Jurkat, Clone E6-1 (cell line): Measurements from ENCODE around the gene PFKFB4.
A peak's percentile ranks its signal among the peaks of the same experiment; 100 is the strongest.
"Not testable (repeated sequence)": the region's sequence is repeated elsewhere in the genome, so short reads cannot be mapped to it uniquely, and the experiment has no call there.

Source experiments
- DNase-seq: peaks from one replicate; pipeline ENCODE4 v3.0.0-alpha.2; 2011; ENCODE audit warnings: low read depth, low spot score
- H3K4me3 ChIP-seq: 2 replicates; pipeline ENCODE4 v1.5.1; 2011; ENCODE audit warnings: mild to moderate bottlenecking, low read length, control low read depth, moderate library complexity

PFKFB4 gene

GRCh38 chr3:48563382-48563918, 6.8 kb upstream of the PFKFB4 start, which contains the start of gene UCN2:
TSS of gene UCN2 (minus strand) at chr3:48563781. CDS start at chr3:48563124, 657 bp downstream.
- no peak for DNase-seq
- no peak within 1 kb of the TSS for H3K4me3 ChIP-seq

GRCh38 chr3:48562367-48563095, 5.9 kb upstream of the PFKFB4 start:
- DNase-seq, result no peak
- H3K4me3 ChIP-seq, result no peak overlapping the region

- H3K4me3 ChIP-seq, result no peak overlapping the region
- no peak for DNase-seq
These were observed 4.6 kb upstream of the PFKFB4 start for GRCh38 chr3:48561045-48561736.

- DNase-seq, result no peak
- H3K4me3 ChIP-seq, result no peak overlapping the region
These were observed 4.0 kb upstream of the PFKFB4 start for GRCh38 chr3:48560648-48561018.

DNA sequence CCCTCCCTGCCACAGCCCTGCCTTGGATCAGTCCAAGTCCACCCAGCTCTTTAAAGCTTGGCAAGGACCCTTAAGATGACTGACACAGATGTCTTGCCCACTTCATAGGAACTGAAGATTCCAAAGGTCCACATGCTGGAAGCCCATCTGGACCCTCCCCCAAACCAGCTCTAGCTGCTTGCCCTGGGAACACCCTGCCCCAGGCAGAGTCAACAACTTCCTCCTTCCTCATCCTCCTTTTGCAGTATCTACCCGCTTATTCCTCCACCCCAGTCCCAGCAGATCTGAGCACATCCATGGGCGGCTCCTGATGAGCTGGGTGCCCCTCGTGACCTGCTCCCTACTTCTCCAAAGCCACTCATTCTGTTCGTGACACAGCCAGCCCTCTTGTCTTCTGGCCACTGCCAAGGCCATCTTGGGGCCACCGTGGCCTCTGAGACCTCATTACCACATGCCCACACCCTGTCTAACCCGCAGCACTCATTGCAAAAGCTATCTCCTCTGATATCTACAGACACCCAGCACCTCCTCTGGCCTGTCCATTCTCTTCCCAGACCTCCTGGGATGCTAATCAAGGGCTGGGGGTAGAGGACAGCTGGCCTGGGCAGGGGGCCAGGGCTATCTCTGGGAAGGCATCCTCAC, 2.0 kb upstream of the PFKFB4 start:
- no peak overlapping the region for H3K4me3 ChIP-seq
- DNase-seq, result no peak

DNA sequence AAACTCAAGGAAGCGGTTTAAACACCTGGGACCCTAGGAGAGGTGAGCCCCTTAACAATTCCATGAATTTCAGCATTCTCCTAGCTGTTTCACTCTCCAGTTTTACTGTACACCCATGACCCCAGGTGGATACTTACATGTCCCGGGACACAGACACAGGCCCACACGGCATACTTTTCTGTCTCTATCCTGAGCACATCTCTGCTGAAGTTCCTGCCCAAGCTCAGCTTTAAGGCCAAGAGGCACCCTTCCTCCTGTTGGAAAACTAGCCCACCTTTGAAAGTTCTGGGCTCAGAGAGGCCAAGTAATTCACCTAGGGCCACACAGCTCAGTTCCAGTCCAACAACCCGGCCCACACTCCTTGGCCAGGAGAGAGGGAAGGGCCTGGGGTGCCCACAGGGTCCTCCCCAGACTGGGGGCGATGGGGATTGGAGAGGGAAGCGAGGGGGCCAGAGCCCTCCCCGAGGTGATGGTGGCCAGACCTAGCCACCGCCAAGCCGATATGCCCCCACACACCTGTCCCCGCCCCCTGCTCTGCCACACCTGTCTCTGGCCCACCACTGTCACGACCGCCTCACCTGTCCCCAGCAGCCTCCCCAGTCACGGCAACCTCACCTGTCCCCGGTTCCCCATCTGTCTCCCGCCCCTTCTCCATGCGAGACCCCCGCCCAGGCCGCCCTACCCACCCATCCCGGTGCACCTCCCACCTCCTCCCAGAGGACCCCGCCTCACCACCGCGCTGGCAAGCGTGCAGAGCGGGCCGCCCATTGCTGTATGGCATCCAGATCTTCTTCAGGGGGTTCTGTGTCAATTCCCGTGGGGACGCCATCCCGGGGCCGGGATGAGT, 431 bp downstream of the PFKFB4 start:
- DNase-seq, result no peak
- H3K4me3 ChIP-seq, result peak overlapping the region; percentile 71

- peak overlapping the region; percentile 71 for H3K4me3 ChIP-seq
- no peak for DNase-seq
These were observed 1.2 kb downstream of the PFKFB4 start for GRCh38 chr3:48555231-48555948.

DNA sequence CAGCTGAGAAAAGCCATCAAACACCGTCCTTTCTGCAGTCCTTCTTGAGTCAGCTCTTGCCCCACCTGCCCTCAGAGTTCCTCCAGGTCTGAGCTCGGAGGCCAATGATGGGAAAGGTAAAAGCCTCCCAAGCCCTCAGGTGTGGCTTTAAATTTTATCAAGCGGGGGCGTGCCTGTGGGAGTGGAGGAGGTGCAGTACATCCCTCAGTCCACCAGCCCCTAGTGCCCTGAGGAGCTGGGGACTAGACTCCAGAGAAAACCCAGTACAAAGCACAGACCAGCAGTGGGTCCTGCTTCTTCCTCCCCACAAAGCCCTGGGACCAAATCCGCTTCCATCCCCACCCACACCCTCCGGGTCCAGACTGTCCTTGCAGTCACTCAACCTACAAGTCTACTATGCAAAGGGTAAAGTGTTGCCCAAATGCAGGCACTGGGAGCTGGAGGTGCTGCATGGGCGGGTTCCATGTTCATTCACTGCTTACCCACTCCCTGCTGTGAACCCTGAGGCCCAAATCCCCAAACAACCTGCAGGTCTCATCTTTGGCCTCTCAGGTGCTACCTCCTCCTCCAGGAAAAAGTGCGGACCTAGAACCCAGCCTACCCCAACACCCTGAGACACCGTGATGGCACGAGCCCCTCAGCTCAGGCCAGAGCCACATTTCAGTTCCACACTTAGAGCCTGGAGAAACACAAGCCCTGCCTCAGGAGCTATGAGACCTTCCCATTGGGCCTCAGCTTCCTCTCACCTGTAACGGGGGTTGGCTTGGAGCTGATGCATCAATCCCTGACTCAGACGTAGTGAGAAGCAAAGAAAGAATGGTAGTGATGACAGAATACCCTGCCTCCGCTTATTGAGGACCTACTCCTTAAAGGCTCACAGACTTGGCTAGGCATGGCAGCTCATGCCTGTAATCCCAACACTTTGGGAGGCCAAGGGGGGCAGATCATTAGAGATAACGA, 2.4 kb downstream of the PFKFB4 start:
- H3K4me3 ChIP-seq, result no peak overlapping the region
- DNase-seq, result no peak

GRCh38 chr3:48553361-48553760, 3.2 kb downstream of the PFKFB4 start:
- no peak for DNase-seq
- no peak overlapping the region for H3K4me3 ChIP-seq

- H3K4me3 ChIP-seq, result no peak overlapping the region
- no peak for DNase-seq
These were observed 4.3 kb downstream of the PFKFB4 start for GRCh38 chr3:48552111-48552951.

DNA sequence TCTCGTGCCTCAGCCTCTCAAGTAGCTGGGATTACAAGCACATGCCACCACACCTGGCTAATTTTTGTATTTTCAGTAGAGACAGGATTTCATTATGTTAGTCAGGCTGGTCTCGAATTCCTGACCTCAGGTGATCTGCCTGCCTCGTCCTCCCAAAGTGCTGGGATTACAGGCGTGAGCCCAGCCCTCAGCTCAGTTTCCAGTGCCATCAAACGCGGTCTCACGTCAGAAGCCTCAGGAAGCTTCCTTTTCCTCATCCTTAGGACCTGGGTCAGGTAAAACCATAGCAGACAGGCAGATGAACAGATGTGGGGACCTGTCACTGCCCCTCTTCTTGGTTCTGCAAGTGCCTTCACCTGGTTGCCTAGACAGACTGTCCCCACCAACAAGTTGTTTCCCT, 5.0 kb downstream of the PFKFB4 start:
- not testable (repeated sequence) for H3K4me3 ChIP-seq, DNase-seq

DNA sequence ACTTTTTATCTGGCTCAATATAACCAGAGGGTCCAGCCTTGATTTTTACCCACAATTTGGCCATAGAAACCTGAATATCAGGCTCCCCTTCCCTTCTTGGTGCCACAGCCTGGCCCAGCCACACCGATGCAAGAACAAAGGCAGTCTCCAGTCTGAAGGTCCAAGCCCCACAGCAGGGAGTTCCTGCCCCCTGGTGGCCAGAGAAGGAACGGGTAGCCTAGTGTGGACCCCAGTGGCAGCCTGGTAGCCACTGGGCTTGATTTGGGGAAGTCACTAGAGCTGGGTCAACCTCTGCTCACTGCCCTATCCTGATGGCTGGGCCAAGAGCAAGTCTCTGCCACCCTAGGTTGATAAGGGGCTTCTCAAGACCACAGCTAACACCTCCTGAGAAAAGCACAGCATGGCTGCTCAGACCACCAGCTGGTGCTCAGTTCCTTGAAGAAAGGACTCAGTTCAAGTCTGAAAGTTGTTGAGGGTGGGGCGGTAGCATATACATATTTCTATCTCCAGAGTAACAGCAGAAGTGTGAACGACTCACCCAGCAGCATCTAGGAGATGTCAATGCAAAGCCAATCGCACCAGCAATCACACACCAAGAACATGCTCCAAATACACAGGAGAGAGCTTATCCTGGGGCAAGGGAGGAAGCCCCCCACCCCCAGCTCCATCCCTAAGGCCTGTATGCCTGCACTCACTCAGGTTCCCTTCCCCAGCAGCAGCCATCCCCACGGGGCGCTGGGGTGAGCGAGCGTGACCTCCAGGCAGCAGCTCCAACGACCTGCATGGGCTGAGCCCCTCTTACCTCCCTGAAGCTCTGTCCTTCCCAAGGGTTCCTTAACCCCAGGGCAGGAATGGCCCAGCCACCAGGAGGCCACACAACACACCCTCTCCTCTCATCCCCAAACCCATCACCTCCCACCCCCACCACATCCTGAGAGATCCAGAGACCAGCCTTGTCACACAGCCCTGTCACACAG, 7.6 kb downstream of the PFKFB4 start:
- H3K4me3 ChIP-seq, result no peak overlapping the region
- peak; percentile 58 for DNase-seq

GRCh38 chr3:48548126-48548525, 8.5 kb downstream of the PFKFB4 start:
- H3K4me3 ChIP-seq, result no peak overlapping the region
- no peak for DNase-seq

- H3K4me3 ChIP-seq, result no peak overlapping the region
- DNase-seq, result no peak
These were observed 10.3 kb downstream of the PFKFB4 start for GRCh38 chr3:48546203-48546829.

DNA sequence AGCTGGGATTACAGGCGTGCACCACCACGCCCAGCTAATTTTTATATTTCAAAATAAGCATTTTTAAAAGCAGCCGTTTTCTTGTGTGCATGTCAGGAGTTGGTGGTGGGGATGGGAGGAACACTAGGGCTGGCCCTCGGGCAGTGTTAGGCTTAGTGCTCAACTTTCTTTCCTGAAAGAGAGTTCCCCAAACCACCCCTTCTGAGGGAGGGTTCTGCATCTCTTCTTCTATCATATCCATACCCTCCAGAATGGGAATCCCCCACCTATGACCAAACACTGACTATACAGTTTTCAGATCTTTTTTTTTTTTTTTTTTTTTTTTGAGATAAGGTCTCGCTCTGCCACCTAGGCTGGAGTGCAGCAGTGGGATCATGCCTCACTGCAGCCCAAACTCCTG, 12.5 kb downstream of the PFKFB4 start:
- no peak overlapping the region for H3K4me3 ChIP-seq
- no peak for DNase-seq
